Mesothelial cell of epicardium (in vitro differentiated cells): Measurements from ENCODE around the gene GNAZ. TPM values are rescaled to one million over a fixed set of nuclear protein-coding genes. Genes with fewer than 3 reads are reported as not detected.

ENCODE experiments used
- DNase-seq, 2 experiments: peaks; one replicate each; pipeline ENCODE4 v3.0.0; 2021; ENCODE audit warnings: low spot score in 2 of 2; ENCODE audit not compliant: unreplicated experiment in 2 of 2
- H3K27ac Mint-ChIP-seq: 2 replicates; pipeline ENCODE4 v1.8.0; 2021; ENCODE audit warnings: mixed read lengths
- H3K27me3 Mint-ChIP-seq: 2 replicates; pipeline ENCODE4 v1.8.0; 2021; ENCODE audit warnings: low read depth, mixed read lengths
- H3K36me3 Mint-ChIP-seq: 2 replicates; pipeline ENCODE4 v1.8.0; 2021; ENCODE audit warnings: mixed read lengths
- H3K4me1 Mint-ChIP-seq: 2 replicates; pipeline ENCODE4 v1.8.0; 2021; ENCODE audit warnings: mixed read lengths
- H3K4me3 Mint-ChIP-seq: 2 replicates; pipeline ENCODE4 v1.8.0; 2021; ENCODE audit warnings: mild to moderate bottlenecking, moderate library complexity, mixed read lengths
- H3K9me3 Mint-ChIP-seq: 2 replicates; pipeline ENCODE4 v1.8.0; 2021; ENCODE audit warnings: mixed read lengths
- total RNA-seq: library from RNA; stranded (reverse); gene quantifications from 3 replicates; pipeline ENCODE4 v1.2.1, GENCODE V29; 2021
- TF ChIP-seq, protein P1 (sequence below): fragments of 200-600 bp; sonication (generic); IDR thresholded peaks from one replicate; pipeline ENCODE4 v1.5.0; 2021; ENCODE audit warnings: antibody characterized with exemption; ENCODE audit not compliant: unreplicated experiment

Gene GNAZ
- total RNA-seq, 1 donor from 2014 or later: 6.5 TPM

DNA sequence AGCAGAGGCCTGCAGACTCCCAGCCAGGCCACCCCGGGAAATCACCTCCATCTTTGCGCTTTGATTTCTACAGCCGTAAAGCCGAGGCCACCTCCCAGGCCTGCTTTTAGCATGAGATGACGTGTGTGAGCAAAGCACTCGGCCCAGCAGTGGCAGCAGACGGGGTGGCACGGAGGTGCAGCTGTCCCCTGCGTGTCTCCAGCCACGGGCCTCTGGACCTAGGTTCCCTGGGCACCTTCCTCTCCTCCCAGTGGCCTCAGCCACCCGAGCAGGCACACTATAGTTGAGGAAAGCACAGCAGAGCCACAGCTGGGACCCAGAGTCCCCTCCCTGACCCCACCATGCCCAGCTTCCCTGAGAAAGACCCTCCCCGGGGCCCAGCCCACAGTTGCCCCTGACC lies 15.9 kb downstream of the GNAZ start:
- DNase-seq: no peak
- TF ChIP-seq, protein P1, sequence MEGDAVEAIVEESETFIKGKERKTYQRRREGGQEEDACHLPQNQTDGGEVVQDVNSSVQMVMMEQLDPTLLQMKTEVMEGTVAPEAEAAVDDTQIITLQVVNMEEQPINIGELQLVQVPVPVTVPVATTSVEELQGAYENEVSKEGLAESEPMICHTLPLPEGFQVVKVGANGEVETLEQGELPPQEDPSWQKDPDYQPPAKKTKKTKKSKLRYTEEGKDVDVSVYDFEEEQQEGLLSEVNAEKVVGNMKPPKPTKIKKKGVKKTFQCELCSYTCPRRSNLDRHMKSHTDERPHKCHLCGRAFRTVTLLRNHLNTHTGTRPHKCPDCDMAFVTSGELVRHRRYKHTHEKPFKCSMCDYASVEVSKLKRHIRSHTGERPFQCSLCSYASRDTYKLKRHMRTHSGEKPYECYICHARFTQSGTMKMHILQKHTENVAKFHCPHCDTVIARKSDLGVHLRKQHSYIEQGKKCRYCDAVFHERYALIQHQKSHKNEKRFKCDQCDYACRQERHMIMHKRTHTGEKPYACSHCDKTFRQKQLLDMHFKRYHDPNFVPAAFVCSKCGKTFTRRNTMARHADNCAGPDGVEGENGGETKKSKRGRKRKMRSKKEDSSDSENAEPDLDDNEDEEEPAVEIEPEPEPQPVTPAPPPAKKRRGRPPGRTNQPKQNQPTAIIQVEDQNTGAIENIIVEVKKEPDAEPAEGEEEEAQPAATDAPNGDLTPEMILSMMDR: no peak
- Mint-ChIP-seq H3K27me3 (no peaks in the 10 kb centered on the region), H3K4me3 (no peak overlapping the region), H3K36me3 (no peaks in the 10 kb centered on the region), H3K27ac (no peak overlapping the region), H3K4me1 (peaks cover 12% of the 10 kb centered on the region), H3K9me3 (no peaks in the 10 kb centered on the region)

DNA sequence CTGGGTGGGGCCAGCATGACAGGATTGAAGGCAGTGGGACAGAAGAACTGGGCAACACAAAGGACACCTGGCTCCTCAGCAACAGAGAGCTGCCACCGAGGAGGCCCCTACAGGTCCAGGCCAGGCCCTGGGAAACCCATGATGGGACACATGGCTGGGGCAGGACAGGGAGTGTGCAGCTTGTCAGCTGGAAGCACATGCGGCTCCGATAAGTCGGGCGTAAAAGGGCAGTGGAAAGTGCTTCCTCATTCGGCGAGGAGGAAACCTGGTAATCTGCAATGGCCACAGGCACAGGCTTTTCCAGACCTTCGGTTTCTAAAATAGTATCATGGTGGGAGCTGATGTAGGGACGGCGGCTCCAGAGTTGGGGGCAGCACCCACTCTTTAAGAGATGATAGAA lies 16.5 kb downstream of the GNAZ start:
- H3K9me3 Mint-ChIP-seq: no peaks in the 10 kb centered on the region
- H3K4me1 Mint-ChIP-seq: peaks cover 12% of the 10 kb centered on the region
- TF ChIP-seq, protein P1: no peak
- no peak for DNase-seq
- no peaks in the 10 kb centered on the region for H3K36me3 Mint-ChIP-seq
- no peaks in the 10 kb centered on the region for H3K27me3 Mint-ChIP-seq
- H3K4me3 Mint-ChIP-seq: no peak overlapping the region
- H3K27ac Mint-ChIP-seq: no peak overlapping the region

DNA sequence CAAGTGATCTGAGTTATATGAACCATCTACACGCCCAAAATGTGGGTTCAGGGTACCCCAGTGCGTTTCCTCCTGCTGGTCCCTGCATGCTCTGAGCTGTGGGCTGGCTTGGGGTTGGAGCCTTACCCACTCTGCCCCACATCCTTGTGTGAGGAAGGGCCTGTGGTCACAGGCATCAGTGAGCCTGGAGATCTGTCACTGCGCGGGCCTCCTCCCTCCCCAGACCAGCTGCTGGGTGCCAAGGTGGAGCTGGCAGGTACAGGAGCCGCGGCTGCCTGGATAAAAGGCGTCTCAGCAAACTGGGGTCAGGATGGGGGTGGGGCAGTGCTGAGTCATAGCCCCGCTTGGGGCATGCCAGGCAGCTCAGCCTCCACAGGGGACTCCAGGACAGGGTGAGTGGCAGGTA lies 17.9 kb downstream of the GNAZ start:
- Mint-ChIP-seq H3K36me3 (no peaks in the 10 kb centered on the region), H3K9me3 (no peaks in the 10 kb centered on the region), H3K27me3 (no peaks in the 10 kb centered on the region), H3K4me1 (peaks cover 12% of the 10 kb centered on the region), H3K4me3 (no peak overlapping the region), H3K27ac (no peak overlapping the region)
- TF ChIP-seq, protein P1: no peak
- DNase-seq: no peak

DNA sequence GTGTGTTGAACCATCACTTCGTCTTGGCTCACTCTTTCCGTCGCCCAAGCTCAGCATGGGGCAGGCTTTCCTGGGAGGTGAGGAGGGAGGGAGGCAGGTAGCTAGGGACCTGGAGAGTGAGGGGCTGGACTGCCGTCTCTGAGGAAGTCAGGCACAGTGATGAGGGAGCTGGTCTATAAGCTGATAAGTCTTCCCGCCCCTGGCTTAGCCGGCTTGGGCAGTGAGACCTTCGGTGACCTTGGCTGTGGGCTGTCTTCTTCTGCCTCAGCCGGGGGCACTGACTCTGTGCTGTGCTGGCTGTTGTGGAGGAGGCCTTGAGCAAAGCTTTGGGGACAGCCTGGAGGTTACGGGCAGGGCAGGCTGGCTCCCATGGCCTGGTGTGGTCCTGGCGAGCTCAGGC lies 18.7 kb downstream of the GNAZ start:
- DNase-seq: no peak
- H3K4me3 Mint-ChIP-seq: no peak overlapping the region
- TF ChIP-seq, protein P1: no peak
- peaks cover 8% of the 10 kb centered on the region for H3K4me1 Mint-ChIP-seq
- H3K36me3 Mint-ChIP-seq: no peaks in the 10 kb centered on the region
- H3K9me3 Mint-ChIP-seq: no peaks in the 10 kb centered on the region
- H3K27ac Mint-ChIP-seq: no peak overlapping the region
- H3K27me3 Mint-ChIP-seq: no peaks in the 10 kb centered on the region

DNA sequence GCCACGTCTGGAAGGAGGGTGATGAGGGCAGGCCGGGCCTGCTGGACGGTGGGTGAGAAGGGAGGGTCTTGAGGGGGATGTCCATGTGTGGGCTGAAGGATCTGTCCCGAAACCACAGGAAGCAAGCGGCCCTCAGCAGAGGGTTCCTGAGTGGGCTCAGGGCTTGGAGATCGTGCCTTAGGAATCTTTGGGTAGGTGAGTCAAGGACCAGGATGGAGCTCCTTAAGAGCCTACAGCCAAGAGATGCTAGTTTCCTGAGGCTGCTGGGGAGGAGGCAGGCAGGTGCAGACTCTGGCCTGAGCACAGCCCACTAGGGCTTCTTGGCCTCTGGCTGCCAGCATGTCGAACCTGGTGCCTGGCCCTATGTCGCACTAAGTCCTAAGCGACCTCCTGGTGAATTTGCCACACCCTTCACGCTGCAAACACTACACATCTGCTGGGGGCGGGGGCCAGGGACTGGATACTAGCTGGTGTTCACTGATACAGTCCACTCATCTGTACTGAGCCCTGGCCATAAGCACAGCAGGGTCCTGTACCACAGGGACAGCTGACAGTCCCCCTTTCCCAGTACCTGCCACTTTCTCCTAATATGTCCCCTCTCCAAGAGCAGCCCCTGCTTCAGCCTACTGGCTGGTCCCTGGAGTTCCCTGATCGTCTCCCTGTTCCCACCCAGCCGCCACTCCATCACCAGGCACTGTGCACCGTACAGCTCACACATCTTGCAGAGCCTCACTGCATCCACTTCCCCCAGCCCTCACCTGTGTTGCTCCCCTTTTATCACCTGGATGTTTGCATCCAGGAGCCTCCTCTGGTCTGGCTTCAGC lies 19.5 kb downstream of the GNAZ start:
- no peaks in the 10 kb centered on the region for H3K36me3 Mint-ChIP-seq
- H3K4me1 Mint-ChIP-seq: peaks cover 3% of the 10 kb centered on the region
- no peak overlapping the region for H3K27ac Mint-ChIP-seq
- no peak overlapping the region for H3K4me3 Mint-ChIP-seq
- DNase-seq: no peak
- TF ChIP-seq, protein P1: no peak
- no peaks in the 10 kb centered on the region for H3K27me3 Mint-ChIP-seq
- H3K9me3 Mint-ChIP-seq: no peaks in the 10 kb centered on the region
